Prostate gland (tissue), 2 donors: ENCODE measurements around the gene AP3M1. TPM values are rescaled to one million over a fixed set of nuclear protein-coding genes. Genes with fewer than 3 reads are reported as not detected.
A peak's percentile ranks its signal among the peaks of the same experiment; 100 is the strongest.
"Not testable (repeated sequence)": the region's sequence is repeated elsewhere in the genome, so short reads cannot be mapped to it uniquely, and the experiment has no call there.

Source experiments
- DNase-seq: peaks from one replicate; pipeline ENCODE4 v3.0.0-alpha.2; 2019; ENCODE audit warnings: low spot score
- H3K27ac ChIP-seq, 2 donors: fragments of 200-600 bp; sonication (generic); 2 replicates each; pipeline ENCODE4 v1.5.1; 2017 to 2019
- H3K27me3 ChIP-seq: fragments of 200-600 bp; sonication (generic); replicated peaks from 2 replicates; pipeline ENCODE4 v1.5.1; 2019; ENCODE audit not compliant: insufficient read depth
- H3K36me3 ChIP-seq, 2 donors: fragments of 200-600 bp; sonication (generic); 1 replicate in 1 of 2; 2 replicates in 1 of 2; pipeline versions ENCODE4 v1.5.1 to v1.8.1; 2017 to 2019
- H3K4me1 ChIP-seq: fragments of 200-600 bp; sonication (generic); replicated peaks from 2 replicates; pipeline ENCODE4 v1.5.1; 2019
- H3K4me3 ChIP-seq, 2 donors: fragments of 200-600 bp; sonication (generic); 2 replicates each; pipeline ENCODE4 v1.5.1; 2017 to 2019
- H3K9me3 ChIP-seq: fragments of 200-600 bp; sonication (generic); 2 replicates; pipeline ENCODE4 v1.5.1; 2017
- CTCF ChIP-seq, 4 experiments: fragments of 200-600 bp in 2 of 4; fragments of 450-650 bp in 2 of 4; sonication (generic) in 2 of 4; IDR thresholded peaks; 1 replicate in 3 of 4; 2 replicates in 1 of 4; pipeline ENCODE4 v1.5.1; 2016 to 2019; ENCODE audit warnings: antibody characterized with exemption in 4 of 4, mild to moderate bottlenecking in 2 of 4, moderate library complexity in 2 of 4
- POLR2A ChIP-seq: fragments of 450-650 bp; IDR thresholded peaks from one replicate; pipeline ENCODE4 v1.6.1; 2016; ENCODE audit warnings: antibody characterized with exemption, mild to moderate bottlenecking
- POLR2AphosphoS5 ChIP-seq: sonication (generic); formaldehyde crosslinking; IDR thresholded peaks from one replicate; pipeline ENCODE4 v1.6.1; 2017; ENCODE audit warnings: antibody characterized with exemption
- WGBS: methylation state at CpG from one replicate; pipeline ENCODE4 v1.1.5; 2018; 5-methylcytosine and 5-hydroxymethylcytosine counted together
- intact Hi-C: fragments of 100-400 bp; cut with DNase I; formaldehyde crosslinking; loops from one replicate; pipeline ENCODE4 v1.14.2; 2022
- total RNA-seq, 2 donors: library from RNA; depleted of rRNA; stranded (reverse); fragments of >200 nt; gene quantifications; one replicate each; pipeline ENCODE4 v1.1.0, GENCODE V29; 2016

Gene AP3M1
- total RNA-seq, 2 donors from 2014 or later: 29.6 to 34.9 TPM

GRCh38 chr10:74189999-74190421 is 39.4 kb upstream of the AP3M1 start:
- Histone ChIP-seq H3K4me1 (peaks cover 3% of the 10 kb centered on the region), H3K27me3 (no peaks in the 10 kb centered on the region), H3K4me3 (no peak overlapping the region), H3K9me3 (no peaks in the 10 kb centered on the region), H3K27ac (peak overlapping the region; percentile 68 to 70), H3K36me3 (no peaks in the 10 kb centered on the region)
- DNase-seq: peak; percentile 70
- 13% methylated on average over 3 of the region's 3 CpGs for WGBS
- TF ChIP-seq POLR2A (no peak), CTCF (IDR thresholded peaks at IDR 0.05) (no peak), POLR2AphosphoS5 (peak; percentile 88)
- intact Hi-C loops: no loop called here

GRCh38 chr10:74188617-74189016 is 38.0 kb upstream of the AP3M1 start:
- WGBS: 96% methylated on average over 13 of the region's 13 CpGs
- H3K4me1 ChIP-seq, H3K27me3 ChIP-seq, intact Hi-C loops, H3K4me3 ChIP-seq, DNase-seq, H3K27ac ChIP-seq, H3K36me3 ChIP-seq, H3K9me3 ChIP-seq: not testable (repeated sequence)

GRCh38 chr10:74187237-74187636 is 36.6 kb upstream of the AP3M1 start:
- Histone ChIP-seq H3K27me3 (no peaks in the 10 kb centered on the region), H3K4me1 (peaks cover 3% of the 10 kb centered on the region), H3K9me3 (no peaks in the 10 kb centered on the region), H3K36me3 (no peaks in the 10 kb centered on the region), H3K4me3 (no peak overlapping the region), H3K27ac (no peak overlapping the region)
- intact Hi-C loops: no loop called here
- no peak for DNase-seq
- WGBS: 45% methylated on average over 1 of the region's 1 CpG
- TF ChIP-seq POLR2AphosphoS5 (no peak), POLR2A (no peak), CTCF (IDR thresholded peaks at IDR 0.05) (no peak)

DNA sequence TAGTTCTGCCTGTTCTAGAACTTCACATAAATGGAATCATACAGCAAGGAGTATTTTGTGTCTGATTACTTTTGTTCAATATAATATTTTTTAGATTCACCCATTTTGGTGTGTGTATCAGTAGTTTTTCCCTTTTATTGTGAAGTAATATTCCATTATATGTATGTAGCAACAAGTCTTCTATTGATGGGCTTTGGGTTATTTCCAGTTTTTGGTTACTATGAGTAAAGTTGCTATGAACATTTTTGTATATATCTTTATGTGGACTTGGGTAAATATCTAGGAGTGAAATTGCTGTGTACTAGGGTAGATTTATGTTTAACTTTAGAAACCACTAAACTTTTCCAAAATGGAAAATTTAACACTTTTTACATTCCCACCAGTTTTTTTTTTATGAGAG is 36.0 kb upstream of the AP3M1 start:
- no peak overlapping the region for H3K4me3 ChIP-seq
- TF ChIP-seq CTCF (IDR thresholded peaks at IDR 0.05) (no peak), POLR2AphosphoS5 (no peak), POLR2A (no peak)
- peaks cover 3% of the 10 kb centered on the region for H3K4me1 ChIP-seq
- H3K9me3 ChIP-seq: no peaks in the 10 kb centered on the region
- intact Hi-C loops: no loop called here
- no peaks in the 10 kb centered on the region for H3K27me3 ChIP-seq
- H3K36me3 ChIP-seq: no peaks in the 10 kb centered on the region
- DNase-seq: no peak
- no peak overlapping the region for H3K27ac ChIP-seq

DNA sequence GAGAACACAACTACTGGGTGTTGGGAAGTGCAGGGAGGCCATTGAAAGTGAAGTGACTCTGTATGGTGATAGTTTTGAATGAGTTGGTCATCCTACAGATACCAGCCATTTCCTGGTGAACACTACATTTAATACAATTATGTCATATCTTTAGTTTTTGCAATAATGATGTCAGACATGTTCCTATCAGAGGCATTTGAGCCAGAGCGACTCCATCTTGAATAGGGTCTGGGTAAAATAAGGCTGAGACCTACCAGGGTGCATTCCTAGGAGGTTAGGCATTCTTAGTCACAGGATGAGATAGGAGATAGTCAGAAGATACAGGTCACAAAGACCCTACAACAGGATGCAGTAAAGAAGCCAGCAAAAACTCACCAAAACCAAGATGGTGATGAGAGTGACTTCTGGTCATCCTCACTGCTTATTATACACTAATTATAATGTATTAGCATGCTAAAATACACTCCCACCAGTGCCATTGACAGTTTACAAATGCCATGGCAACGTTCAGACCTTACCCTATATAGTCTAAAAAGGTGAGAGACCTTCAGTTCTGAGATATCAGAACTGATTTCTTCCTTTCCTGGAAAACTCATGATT is 28.6 kb upstream of the AP3M1 start:
- H3K4me1 ChIP-seq: no peaks in the 10 kb centered on the region
- no peaks in the 10 kb centered on the region for H3K36me3 ChIP-seq
- no peak overlapping the region for H3K4me3 ChIP-seq
- WGBS: 94% methylated on average over 2 of the region's 2 CpGs
- intact Hi-C loops: no loop called here
- no peak overlapping the region for H3K27ac ChIP-seq
- DNase-seq: no peak
- H3K9me3 ChIP-seq: no peaks in the 10 kb centered on the region
- H3K27me3 ChIP-seq: no peaks in the 10 kb centered on the region
- TF ChIP-seq POLR2AphosphoS5 (no peak), CTCF (IDR thresholded peaks at IDR 0.05) (no peak), POLR2A (no peak)
